ENCODE data around the gene HIVEP3.
"Not testable (repeated sequence)": the region's sequence is repeated elsewhere in the genome, so short reads cannot be mapped to it uniquely, and the experiment has no call there.

HIVEP3 gene

GRCh38 chr1:41562328-41562727, 356.4 kb downstream of the HIVEP3 start:
- no peak for DNase-seq (ENCODE audit: low read depth in 2 of 2)

- no peak for DNase-seq (ENCODE audit: low read depth in 2 of 2)
These were observed 357.8 kb downstream of the HIVEP3 start for GRCh38 chr1:41560931-41561330.

DNA sequence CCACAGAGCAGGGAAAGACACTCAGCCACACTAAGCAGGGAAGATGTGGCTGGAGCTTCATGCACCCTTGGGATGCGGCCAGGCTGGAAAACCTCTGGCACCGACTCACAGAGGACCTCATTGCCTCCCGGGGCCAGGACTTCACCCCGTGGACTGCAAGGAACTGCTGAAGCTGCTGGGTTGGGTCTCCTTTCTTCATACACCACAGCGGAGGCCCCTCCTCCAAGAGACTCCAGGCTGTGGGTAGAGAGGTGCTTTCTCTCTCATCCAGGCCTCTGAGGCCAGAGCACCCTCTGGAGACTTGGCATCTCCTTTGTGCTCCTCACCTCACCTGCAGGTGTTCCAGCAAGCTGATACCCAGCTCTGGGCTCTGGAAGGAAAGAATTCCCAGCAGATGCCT, 358.2 kb downstream of the HIVEP3 start:
- no peak for DNase-seq (ENCODE audit: low read depth in 2 of 2)

GRCh38 chr1:41559331-41559730, 359.4 kb downstream of the HIVEP3 start:
- no peak for DNase-seq (ENCODE audit: low read depth in 2 of 2)

DNA sequence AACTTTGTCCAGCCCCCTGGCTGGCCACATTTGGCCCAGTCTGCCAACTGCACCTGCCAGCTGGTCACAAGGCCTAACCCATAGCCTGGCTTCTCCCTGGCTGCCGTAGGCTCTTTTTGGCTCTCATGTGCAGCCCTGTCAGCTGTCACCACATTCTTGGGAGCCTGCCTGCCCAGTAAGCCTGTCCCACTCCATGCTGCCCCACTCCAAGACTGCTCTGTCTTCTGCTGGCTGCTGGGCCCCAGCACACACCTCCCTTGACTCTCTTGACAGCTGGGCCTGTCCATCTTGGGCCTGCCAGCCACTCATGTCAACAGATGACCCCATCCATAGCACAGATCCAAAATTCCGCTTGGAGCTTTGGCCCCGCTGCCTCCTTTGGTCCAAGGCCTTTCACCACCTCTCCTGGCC, 360.0 kb downstream of the HIVEP3 start:
- DNase-seq (ENCODE audit: low read depth in 2 of 2): no peak

- no peak for DNase-seq (ENCODE audit: low read depth in 2 of 2)
These were observed 360.8 kb downstream of the HIVEP3 start for GRCh38 chr1:41557751-41558455.

DNA sequence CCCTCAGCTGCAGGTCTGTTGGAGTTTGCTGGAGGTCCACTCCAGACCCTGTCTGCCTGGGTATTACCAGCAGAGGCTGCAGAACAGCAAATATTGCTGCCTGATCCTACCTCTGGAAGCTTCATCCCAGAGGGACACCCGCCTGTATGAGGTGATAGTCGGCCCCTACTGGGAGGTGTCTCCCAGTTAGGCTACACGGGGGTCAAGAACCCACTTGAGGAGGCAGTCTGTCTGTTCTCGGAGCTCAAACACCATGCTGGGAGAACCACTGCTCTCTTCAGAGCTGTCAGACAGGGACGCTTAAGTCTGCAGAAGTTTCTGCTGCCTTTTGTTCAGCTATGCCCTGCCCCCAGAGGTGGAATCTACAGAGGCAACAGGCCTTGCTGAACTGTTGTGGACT, 364.0 kb downstream of the HIVEP3 start:
- not testable (repeated sequence) for DNase-seq (ENCODE audit: low read depth in 2 of 2)

- DNase-seq (ENCODE audit: low read depth in 2 of 2): no peak
These were observed 370.8 kb downstream of the HIVEP3 start for GRCh38 chr1:41547781-41548560.

DNA sequence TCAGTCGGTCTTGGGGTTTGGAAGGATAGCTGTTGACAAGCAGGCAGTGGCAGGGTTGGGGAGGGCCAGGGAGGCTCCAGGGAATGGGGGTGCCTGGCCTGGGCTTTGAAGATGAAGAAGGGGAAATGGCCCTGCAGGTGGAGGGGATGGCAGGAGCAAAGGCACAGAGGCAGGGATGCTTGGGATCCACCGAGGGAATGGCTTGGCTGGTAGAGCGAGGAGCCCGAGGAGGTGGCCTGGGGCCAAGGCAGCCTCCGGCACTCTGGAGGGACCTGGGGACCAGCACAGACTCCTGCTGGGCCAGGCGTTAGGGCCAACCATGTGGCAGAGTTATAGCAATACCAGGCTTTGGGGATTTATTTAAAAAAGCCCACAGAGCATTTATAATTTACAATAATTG, 371.4 kb downstream of the HIVEP3 start:
- DNase-seq (ENCODE audit: low read depth in 2 of 2): no peak

GRCh38 chr1:41546833-41547135, 371.9 kb downstream of the HIVEP3 start:
- no peak for DNase-seq (ENCODE audit: low read depth in 2 of 2)

DNA sequence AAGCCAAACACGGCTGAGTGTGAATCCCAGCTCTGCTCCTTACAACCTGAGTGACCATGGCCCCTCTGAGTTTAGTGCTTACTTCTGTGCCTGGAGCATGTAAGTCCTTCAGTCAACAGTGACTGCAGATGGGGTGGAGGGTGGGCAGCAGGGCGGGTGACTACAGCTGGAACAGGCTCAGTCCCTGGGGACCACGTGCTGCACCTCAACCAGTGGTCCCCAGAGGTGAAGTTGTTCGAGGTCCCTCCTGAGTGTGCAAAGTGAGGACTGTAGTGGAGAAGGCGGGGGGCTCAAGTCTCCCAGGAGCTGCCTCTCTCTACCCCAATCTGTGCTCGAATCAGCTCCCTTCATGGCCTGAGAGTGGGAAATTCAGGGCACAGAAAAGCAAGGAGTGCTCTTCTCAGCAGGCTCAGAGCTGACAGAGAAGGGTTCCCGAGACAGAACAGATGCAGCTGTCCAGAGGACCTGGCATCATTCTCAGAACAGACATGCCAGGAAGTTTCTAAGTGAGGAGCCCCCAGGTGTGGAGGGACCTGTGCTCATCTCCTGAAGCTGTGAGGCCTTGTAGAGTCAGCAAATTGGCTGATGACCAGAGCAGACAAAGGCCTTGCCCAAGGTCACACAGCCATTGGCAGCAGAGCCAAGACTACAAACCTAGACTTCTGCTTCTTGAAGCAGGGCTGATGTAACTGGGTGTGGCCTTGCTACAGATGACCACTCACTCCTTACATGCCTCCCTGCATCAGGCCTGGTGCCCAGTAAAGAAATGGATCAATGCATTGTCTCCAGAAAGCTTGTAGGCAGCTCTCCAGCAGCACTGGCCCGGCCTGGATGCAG, 372.5 kb downstream of the HIVEP3 start:
- no peak for DNase-seq (ENCODE audit: low read depth in 2 of 2)

DNA sequence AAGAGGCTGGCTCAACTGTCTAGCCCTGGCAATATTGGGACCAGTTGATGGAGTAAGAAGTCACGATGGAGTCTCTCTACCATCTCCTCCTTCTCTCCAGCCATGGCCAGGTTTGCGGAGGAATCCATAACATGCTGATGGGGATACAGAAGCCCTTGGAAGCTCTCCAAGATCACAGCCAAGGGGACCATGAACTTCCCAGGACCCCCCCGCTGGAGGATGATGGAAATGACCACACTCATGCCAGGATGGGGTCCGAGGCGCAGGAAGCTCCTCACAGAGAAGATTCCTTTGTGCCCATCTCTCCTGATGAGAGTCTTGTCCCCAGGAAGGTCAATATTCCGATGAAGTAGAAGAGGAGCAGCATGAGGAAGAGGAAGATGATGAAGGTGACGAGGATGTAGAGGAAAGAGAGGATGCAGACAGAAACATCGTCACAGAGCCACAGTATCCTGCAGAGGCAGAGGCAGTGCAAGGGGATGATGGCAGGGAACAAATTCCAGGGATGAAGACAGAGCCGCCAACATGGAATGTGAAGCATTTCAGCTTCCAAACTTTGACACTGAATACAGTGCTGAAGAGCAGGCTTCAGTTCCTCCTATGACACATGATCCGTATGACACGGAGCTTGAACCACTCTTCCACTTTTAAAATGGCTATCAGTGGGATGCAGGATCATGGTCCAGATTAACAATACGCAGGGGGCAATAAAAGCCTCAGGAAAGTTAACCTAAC, 376.4 kb downstream of the HIVEP3 start:
- no peak for DNase-seq (ENCODE audit: low read depth in 2 of 2)

- DNase-seq (ENCODE audit: low read depth in 2 of 2): no peak
These were observed 377.1 kb downstream of the HIVEP3 start for GRCh38 chr1:41541592-41541952.

DNA sequence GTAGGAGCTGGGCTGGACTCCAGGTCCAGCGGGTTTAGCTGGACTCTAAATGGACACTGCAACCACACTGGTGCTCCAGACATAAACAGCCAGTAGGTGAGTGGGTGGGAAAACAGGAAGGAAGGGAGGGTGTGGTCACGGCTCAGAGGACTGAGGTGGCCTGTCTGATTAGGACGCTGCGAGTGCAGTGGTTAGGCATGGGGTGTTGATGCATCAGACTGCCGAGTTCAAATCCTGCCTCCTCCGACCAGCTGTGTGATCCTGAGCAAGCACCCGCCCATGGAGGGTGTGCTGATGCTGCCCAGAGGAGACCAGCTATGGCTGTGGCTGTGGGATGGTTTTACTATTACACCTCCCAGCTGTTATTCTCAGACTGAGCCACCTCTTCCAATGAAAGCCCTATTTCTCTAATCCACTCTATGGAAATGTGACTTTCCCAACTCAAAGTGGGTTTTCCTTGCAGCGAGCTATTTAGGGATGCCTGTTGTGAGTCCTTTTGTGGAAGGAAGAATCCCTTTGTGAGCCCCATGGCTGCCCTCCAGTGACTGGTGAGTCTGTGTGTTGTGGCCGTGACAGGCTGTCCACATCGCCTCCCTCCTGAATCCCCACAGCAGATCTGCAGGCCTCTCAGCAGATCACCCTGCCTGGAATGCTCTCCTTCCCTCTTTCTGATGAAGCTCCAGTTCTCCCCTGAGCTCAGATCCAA, 377.7 kb downstream of the HIVEP3 start:
- DNase-seq (ENCODE audit: low read depth in 2 of 2): no peak

DNA sequence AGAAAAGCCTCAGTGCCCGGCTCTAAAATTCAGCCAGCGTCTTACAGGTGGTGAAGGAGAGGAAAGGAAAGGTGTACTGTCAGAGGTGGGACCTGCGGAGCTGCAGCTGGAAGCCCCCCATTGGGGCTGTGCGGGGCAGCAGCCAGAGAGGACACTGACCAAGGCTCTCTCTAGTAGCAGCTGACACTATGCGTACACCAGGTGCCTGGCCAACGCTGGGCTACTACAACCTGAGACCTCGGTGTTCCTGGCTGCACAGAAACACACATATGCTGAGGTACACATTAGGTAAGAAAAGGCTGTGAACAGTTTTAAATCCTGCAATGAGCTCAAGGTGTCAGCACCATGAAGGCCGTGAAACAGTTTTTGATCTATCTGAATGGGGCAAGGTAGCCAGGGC, 378.7 kb downstream of the HIVEP3 start:
- DNase-seq (ENCODE audit: low read depth in 2 of 2): no peak

GRCh38 chr1:41539418-41539805, 379.3 kb downstream of the HIVEP3 start:
- no peak for DNase-seq (ENCODE audit: low read depth in 2 of 2)

DNA sequence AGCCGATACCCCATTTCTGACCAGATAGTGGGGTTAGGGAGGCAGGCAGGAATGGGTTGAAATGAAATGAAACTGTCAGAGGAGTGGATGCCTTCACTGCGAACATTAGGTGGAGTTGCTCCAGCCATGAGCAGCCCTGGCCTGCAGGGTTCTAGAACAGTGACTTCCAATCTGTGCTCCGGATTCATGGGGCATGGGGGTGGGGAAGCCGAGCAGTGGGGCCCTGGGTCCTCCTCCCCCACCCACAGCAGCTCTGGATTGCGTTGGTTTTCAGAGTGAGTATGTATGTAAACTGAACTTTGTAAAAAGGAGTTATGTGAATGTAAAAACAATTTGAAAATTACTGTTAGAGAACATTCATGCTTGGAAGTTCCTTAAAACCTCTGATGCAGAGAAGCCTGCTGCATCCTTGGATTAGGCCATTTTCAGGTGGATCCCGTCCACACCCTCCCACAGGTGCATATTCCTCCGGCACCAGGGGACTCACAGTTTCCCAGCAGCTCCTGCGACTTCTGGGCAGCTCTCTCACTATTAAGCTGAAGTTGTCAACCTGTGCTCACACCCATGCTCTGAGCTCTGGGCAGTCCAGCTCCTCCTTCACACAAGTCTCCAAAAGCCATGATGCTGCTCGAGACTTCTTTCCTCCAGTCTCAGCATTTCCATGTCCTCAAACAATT, 379.8 kb downstream of the HIVEP3 start:
- DNase-seq (ENCODE audit: low read depth in 2 of 2): no peak

GRCh38 chr1:41537788-41538351, 380.9 kb downstream of the HIVEP3 start:
- DNase-seq (ENCODE audit: low read depth in 2 of 2): no peak

- no peak for DNase-seq (ENCODE audit: low read depth in 2 of 2)
These were observed 381.5 kb downstream of the HIVEP3 start for GRCh38 chr1:41537251-41537650.

DNA sequence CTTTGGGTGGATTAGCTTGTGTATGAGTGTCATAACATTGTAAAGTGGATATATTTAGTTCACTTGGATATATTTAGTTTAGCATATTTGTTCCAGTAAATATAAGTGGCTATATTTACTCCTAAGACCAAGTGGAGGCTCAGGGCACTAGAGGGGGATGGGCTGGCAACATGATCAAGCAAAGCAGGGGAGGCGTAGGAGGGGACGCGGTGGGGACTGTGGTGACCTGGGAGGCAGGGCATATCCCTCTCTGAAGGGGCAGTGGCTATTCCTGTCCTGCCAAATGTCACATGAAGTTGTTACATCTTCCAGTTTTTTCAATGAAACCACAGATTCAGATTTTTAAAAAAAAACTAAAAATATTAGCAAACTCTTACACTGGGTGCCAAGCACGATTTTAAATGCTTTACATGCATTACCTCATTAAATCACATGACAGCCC, 382.3 kb downstream of the HIVEP3 start:
- DNase-seq (ENCODE audit: low read depth in 2 of 2): no peak
